Bronchial epithelial cell (primary cell): ENCODE measurements around the gene SPIRE1. TPM values are rescaled to one million over a fixed set of nuclear protein-coding genes. Genes with fewer than 3 reads are reported as not detected.
A peak's percentile ranks its signal among the peaks of the same experiment; 100 is the strongest.

ENCODE experiments used
- DNase-seq: peaks from one replicate; pipeline ENCODE4 v3.0.0-alpha.2; 2010; ENCODE audit warnings: low read depth
- FAIRE-seq: peaks from 2 replicates; lab custom pipeline; 2011; peaks lifted over from hg19 to GRCh38; lab: Jason Lieb, UNC
- H3K27me3 ChIP-seq: 2 replicates; pipeline ENCODE4 v1.5.1; 2011; ENCODE audit warnings: low read length; ENCODE audit not compliant: control insufficient read depth, insufficient read depth
- H3K36me3 ChIP-seq: 2 replicates; pipeline ENCODE4 v1.5.1; 2011; ENCODE audit warnings: low read length; ENCODE audit not compliant: control insufficient read depth, insufficient read depth
- H3K4me3 ChIP-seq: 2 replicates; pipeline ENCODE4 v1.5.1; 2011; ENCODE audit warnings: mild to moderate bottlenecking, low read depth, low read length, control low read depth
- CTCF ChIP-seq: IDR thresholded peaks from 2 replicates; pipeline ENCODE4 v1.5.1; 2011; ENCODE audit warnings: mild to moderate bottlenecking, moderate library complexity, low read length, control low read depth, inconsistent platforms; ENCODE audit not compliant: insufficient read depth, severe bottlenecking
- total RNA-seq: library from RNA; depleted of rRNA; stranded (reverse); fragments of >200 nt; gene quantifications from 2 replicates; pipeline ENCODE4 v1.2.1, GENCODE V29; 2014

The SPIRE1 gene
- total RNA-seq, 1 donor from 2014 or later = 141 TPM

DNA sequence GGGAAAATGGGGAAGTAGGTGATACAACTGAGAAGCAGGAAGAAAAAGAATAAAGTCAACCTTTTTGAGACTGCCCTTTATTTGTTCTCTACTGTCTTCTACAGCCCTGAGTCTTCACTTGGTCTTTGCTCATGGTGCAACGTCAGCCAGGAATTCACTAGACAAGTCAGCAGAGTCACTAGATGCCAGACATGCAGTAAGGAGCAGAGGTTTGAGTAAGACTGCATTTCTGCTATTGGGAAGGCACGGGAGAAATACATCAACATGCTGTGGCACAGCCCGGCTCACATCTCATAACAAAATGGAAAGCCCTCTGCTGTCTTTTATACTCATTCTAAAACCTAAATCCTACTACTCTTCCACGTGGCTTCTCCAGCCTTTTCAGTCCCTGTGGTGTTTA is 183.0 kb downstream of the SPIRE1 start:
- FAIRE-seq = peak; percentile 60
- TF ChIP-seq CTCF = no peak
- DNase-seq = no peak
- no peaks in the 10 kb centered on the region for H3K27me3 ChIP-seq
- H3K36me3 ChIP-seq = peaks cover 5% of the 10 kb centered on the region
- H3K4me3 ChIP-seq = no peak overlapping the region

DNA sequence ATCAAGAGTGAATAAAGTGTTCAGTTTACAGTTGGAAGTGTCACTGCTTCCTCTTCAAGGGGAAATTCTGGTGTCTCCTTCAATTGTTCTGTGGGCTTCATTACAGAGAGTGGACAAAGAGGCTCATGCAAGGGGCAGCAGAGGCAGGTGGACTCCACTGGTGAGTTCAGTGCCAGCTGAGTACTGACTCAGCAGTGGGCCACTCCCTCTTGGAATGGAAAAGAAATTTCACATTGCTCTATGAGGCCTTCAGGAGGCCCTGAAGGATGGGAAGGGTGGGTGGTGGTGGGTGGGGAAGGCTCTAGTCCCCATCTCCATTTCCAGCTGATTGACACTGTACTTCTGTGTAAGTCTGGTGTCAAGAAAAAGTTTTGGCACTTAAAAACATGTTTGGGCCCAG is 183.8 kb downstream of the SPIRE1 start:
- no peaks in the 10 kb centered on the region for H3K27me3 ChIP-seq
- no peak for FAIRE-seq
- H3K36me3 ChIP-seq = peaks cover 4% of the 10 kb centered on the region
- peak; percentile 15 for DNase-seq
- TF ChIP-seq CTCF = no peak
- H3K4me3 ChIP-seq = no peak overlapping the region

DNA sequence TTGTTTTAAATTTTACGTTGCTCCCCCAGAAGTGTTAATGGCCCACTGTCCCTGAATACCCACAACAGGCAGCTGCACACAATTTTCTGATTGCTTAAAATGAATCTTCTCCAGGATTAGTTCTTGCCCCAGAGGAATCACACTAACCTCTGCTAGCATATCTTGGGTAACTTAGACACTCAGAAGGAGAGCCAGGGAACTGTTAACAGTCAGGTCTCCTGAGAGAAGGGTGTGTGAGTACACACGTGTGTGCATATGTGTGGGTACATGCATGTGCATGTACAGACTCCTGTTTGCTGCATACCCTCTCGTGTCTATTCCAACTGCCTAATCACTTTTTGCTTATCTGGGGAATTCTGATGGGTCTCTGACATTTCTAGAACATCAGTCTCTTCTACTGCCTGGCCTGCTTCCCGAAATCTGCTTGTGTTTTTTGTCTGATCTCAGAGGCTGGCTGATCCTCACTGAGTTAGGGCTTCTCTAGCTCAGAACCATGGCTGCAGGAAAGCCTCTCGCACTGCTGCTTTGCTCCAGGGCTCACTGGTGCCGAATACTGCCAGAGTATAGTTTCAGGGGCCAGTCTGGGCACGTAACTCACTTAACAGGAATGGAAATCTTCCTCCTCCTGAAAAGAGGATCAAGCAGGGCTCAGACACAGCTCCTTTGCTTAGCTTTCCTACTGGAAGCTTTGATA is 187.4 kb downstream of the SPIRE1 start:
- peak; percentile 32 for FAIRE-seq
- peak; percentile 76 for DNase-seq
- no peak overlapping the region for H3K4me3 ChIP-seq
- no peaks in the 10 kb centered on the region for H3K36me3 ChIP-seq
- H3K27me3 ChIP-seq = no peaks in the 10 kb centered on the region
- TF ChIP-seq CTCF = no peak

DNA sequence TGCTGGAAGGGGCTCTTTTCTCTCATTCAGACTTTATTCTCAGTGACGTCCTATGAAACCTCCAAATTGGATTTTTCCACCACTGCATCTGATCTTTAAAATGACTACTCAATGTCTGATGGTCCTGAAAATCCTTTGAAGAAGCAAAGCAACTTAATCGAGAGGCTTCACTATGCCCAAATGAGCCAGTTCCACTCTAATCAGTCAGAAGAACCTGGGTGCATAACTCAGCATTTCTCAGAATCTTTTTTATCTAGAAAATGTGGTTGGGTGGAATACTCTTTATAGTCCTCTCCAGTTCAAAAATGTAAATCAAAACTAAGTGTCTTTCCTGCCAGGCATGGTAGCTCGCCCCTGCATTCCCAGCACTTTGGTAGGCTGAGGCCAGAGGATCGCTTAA is 189.5 kb downstream of the SPIRE1 start:
- FAIRE-seq = no peak
- TF ChIP-seq CTCF = no peak
- H3K4me3 ChIP-seq = no peak overlapping the region
- no peaks in the 10 kb centered on the region for H3K27me3 ChIP-seq
- peaks cover 2% of the 10 kb centered on the region for H3K36me3 ChIP-seq
- DNase-seq = no peak

GRCh38 chr18:12464731-12465130 is 193.2 kb downstream of the SPIRE1 start:
- Histone ChIP-seq H3K36me3 (peaks cover 8% of the 10 kb centered on the region), H3K27me3 (no peaks in the 10 kb centered on the region), H3K4me3 (no peak overlapping the region)
- TF ChIP-seq CTCF = no peak
- no peak for FAIRE-seq
- no peak for DNase-seq

DNA sequence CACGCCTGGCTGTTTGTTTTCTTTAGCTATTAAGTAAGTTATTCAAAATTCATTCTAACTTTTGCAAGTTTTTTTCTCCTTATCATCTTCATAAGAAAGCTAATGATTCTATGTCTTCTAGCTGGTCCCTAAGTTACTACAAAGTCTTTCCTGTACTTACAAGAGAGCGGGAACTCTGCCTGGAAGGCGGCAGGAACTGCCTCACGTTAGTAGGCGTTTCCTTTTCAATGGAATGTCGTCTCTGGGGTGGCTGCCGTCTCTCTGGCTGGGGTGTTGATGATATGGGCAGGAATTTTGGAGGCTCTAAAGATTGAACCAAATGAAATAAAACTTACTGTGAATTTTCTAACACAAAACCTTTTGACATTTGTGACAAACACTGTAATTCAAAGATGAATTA is 194.7 kb downstream of the SPIRE1 start:
- no peak overlapping the region for H3K4me3 ChIP-seq
- FAIRE-seq = no peak
- H3K27me3 ChIP-seq = no peaks in the 10 kb centered on the region
- H3K36me3 ChIP-seq = peaks cover 8% of the 10 kb centered on the region
- no peak for DNase-seq
- no peak for TF ChIP-seq CTCF
